Neural cell (in vitro differentiated cells): ENCODE measurements around the gene SMAD4. TPM values are rescaled to one million over a fixed set of nuclear protein-coding genes. Genes with fewer than 3 reads are reported as not detected.

Source experiments
- H2AFZ ChIP-seq: fragments of 200-600, 300-800 bp; sonication (generic), shearing (Covaris generic); 2 replicates; pipeline ENCODE4 v1.6.0; 2014; ENCODE audit warnings: low read depth, mild to moderate bottlenecking, antibody characterized with exemption, low read length, moderate library complexity
- H3F3A ChIP-seq: fragments of 200-600 bp; shearing (Covaris generic); 2 replicates; pipeline ENCODE4 v1.6.1; 2016; ENCODE audit warnings: mild to moderate bottlenecking, moderate library complexity, mixed read lengths, antibody characterized with exemption, low read length; ENCODE audit not compliant: insufficient read depth, poor library complexity, severe bottlenecking
- H3K27ac ChIP-seq: fragments of 200-600, 300-800 bp; sonication (generic), shearing (Covaris generic); 2 replicates; pipeline ENCODE4 v1.5.1; 2014; ENCODE audit warnings: mild to moderate bottlenecking, low read length, moderate library complexity
- H3K27me3 ChIP-seq: fragments of 300-800, 200-600 bp; sonication (generic), shearing (Covaris generic); 2 replicates; pipeline ENCODE4 v1.6.0; 2014; ENCODE audit warnings: mild to moderate bottlenecking, low read depth, low read length, moderate library complexity; ENCODE audit not compliant: insufficient read depth
- H3K36me3 ChIP-seq: fragments of 300-800, 200-600 bp; sonication (generic), shearing (Covaris generic); 2 replicates; pipeline ENCODE4 v1.5.1; 2014; ENCODE audit warnings: mild to moderate bottlenecking, antibody characterized with exemption, low read length, moderate library complexity; ENCODE audit not compliant: insufficient read depth
- H3K4me2 ChIP-seq: fragments of 300-800, 200-600 bp; sonication (generic), shearing (Covaris generic); 2 replicates; pipeline ENCODE4 v1.6.0; 2014; ENCODE audit warnings: mild to moderate bottlenecking, low read length
- H3K4me3 ChIP-seq: fragments of 300-800, 200-600 bp; sonication (generic), shearing (Covaris generic); 2 replicates; pipeline ENCODE4 v1.5.1; 2014; ENCODE audit warnings: mild to moderate bottlenecking, low read length, moderate library complexity
- H3K79me2 ChIP-seq: fragments of 200-600 bp; shearing (Covaris generic); replicated peaks from 2 replicates; pipeline ENCODE4 v1.6.0; 2014; ENCODE audit warnings: mild to moderate bottlenecking, low read length, moderate library complexity; ENCODE audit not compliant: insufficient read depth
- H3K9ac ChIP-seq: fragments of 300-800, 200-600 bp; sonication (generic), shearing (Covaris generic); 2 replicates; pipeline ENCODE4 v1.6.1; 2016; ENCODE audit warnings: mild to moderate bottlenecking, low read length, mixed read lengths
- H3K9me2 ChIP-seq: fragments of 200-600 bp; shearing (Covaris generic); 2 replicates; pipeline ENCODE4 v1.6.1; 2016; ENCODE audit warnings: mild to moderate bottlenecking, low read length, mixed read lengths; ENCODE audit not compliant: insufficient read depth
- H3K9me3 ChIP-seq: fragments of 200-600, 300-800 bp; sonication (generic), shearing (Covaris generic); 2 replicates; pipeline ENCODE4 v1.6.1; 2016; ENCODE audit warnings: mild to moderate bottlenecking, mixed run types, low read length, moderate library complexity, mixed read lengths
- H4K20me1 ChIP-seq: fragments of 200-600 bp; shearing (Covaris generic); 2 replicates; pipeline ENCODE4 v1.6.1; 2016; ENCODE audit warnings: mild to moderate bottlenecking, mixed run types; ENCODE audit not compliant: insufficient read depth
- EP300 ChIP-seq: fragments of 450-650 bp; conservative IDR thresholded peaks from 2 replicates; pipeline ENCODE4 v1.6.1; 2014; ENCODE audit warnings: antibody characterized with exemption, mild to moderate bottlenecking, moderate library complexity; ENCODE audit not compliant: poor library complexity, severe bottlenecking
- EZH2 ChIP-seq: fragments of 200-600, 300-800 bp; shearing (Covaris generic), sonication (generic); IDR thresholded peaks from 2 replicates; pipeline ENCODE4 v1.6.1; 2014; ENCODE audit warnings: antibody characterized with exemption, low read length, borderline replicate concordance, mild to moderate bottlenecking; ENCODE audit not compliant: insufficient read depth, poor library complexity, severe bottlenecking
- MXI1 ChIP-seq: fragments of 450-650 bp; conservative IDR thresholded peaks from 2 replicates; pipeline ENCODE4 v1.6.1; 2014; ENCODE audit warnings: antibody characterized with exemption, mild to moderate bottlenecking; ENCODE audit not compliant: poor library complexity, severe bottlenecking
- POLR2AphosphoS5 ChIP-seq: IDR thresholded peaks from 2 replicates; pipeline ENCODE4 v1.6.1; 2012
- RAD21 ChIP-seq: fragments of 450-650 bp; conservative IDR thresholded peaks from 2 replicates; pipeline ENCODE4 v1.6.1; 2014; ENCODE audit warnings: antibody characterized with exemption, mild to moderate bottlenecking, moderate library complexity
- SMC3 ChIP-seq: fragments of 450-650 bp; conservative IDR thresholded peaks from 2 replicates; pipeline ENCODE4 v1.6.1; 2014; ENCODE audit warnings: antibody characterized with exemption, mild to moderate bottlenecking, moderate library complexity; ENCODE audit not compliant: poor library complexity
- TAF1 ChIP-seq: IDR thresholded peaks from 2 replicates; pipeline ENCODE4 v1.6.1; 2012; ENCODE audit warnings: low read depth
- polyA plus RNA-seq: library from polyadenylated mRNA; depleted of rRNA; stranded (reverse); fragments of >200 nt; gene quantifications from 2 replicates; pipeline ENCODE4 v1.2.3, GENCODE V29; 2014
- TF ChIP-seq, protein P1 (sequence below): fragments of 450-650 bp; IDR thresholded peaks from 2 replicates; pipeline ENCODE4 v1.5.1; 2014; ENCODE audit warnings: antibody characterized with exemption, mild to moderate bottlenecking, moderate library complexity; ENCODE audit not compliant: poor library complexity, severe bottlenecking
- TF ChIP-seq, protein P2 (sequence below): IDR thresholded peaks from 2 replicates; pipeline ENCODE4 v1.6.1; 2012; ENCODE audit warnings: borderline replicate concordance

The SMAD4 gene
- polyA plus RNA-seq, 1 donor from 2014 or later = 40.2 TPM

DNA sequence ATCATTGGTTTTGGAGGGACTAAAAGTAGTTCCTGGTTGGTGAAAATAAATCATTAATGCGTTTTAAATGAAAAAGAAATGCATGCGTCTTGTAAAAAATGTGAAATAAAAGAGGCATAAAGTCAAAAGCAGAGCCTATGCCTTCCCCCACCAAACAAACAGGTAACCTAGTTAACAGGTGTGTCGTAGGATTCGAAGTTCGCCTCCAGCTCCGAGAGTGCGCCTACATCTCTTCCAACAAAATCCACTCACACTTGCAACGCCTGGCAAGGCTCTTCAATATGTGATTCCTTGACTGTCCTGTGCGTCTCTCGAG, 677 bp upstream of the SMAD4 start:
- Histone ChIP-seq H3K27ac (peak overlapping the region; percentile 89), H3K9me3 (no peaks in the 10 kb centered on the region), H4K20me1 (peaks cover 12% of the 10 kb centered on the region), H3K9me2 (no peaks in the 10 kb centered on the region), H3K4me2 (peak overlapping the region; percentile 88), H3K4me3 (peak overlapping the region; percentile 88), H3K27me3 (no peaks in the 10 kb centered on the region), H3K79me2 (peaks cover 48% of the 10 kb centered on the region), H2AFZ (peak overlapping the region; percentile 90), H3K36me3 (peaks cover 19% of the 10 kb centered on the region), H3F3A (no peaks in the 10 kb centered on the region), H3K9ac (peak overlapping the region; percentile 86)
- no peak for TF ChIP-seq SMC3
- TF ChIP-seq, protein P1, sequence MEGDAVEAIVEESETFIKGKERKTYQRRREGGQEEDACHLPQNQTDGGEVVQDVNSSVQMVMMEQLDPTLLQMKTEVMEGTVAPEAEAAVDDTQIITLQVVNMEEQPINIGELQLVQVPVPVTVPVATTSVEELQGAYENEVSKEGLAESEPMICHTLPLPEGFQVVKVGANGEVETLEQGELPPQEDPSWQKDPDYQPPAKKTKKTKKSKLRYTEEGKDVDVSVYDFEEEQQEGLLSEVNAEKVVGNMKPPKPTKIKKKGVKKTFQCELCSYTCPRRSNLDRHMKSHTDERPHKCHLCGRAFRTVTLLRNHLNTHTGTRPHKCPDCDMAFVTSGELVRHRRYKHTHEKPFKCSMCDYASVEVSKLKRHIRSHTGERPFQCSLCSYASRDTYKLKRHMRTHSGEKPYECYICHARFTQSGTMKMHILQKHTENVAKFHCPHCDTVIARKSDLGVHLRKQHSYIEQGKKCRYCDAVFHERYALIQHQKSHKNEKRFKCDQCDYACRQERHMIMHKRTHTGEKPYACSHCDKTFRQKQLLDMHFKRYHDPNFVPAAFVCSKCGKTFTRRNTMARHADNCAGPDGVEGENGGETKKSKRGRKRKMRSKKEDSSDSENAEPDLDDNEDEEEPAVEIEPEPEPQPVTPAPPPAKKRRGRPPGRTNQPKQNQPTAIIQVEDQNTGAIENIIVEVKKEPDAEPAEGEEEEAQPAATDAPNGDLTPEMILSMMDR = no peak
- no peak for TF ChIP-seq TAF1
- TF ChIP-seq MXI1 = no peak
- TF ChIP-seq, protein P2, sequence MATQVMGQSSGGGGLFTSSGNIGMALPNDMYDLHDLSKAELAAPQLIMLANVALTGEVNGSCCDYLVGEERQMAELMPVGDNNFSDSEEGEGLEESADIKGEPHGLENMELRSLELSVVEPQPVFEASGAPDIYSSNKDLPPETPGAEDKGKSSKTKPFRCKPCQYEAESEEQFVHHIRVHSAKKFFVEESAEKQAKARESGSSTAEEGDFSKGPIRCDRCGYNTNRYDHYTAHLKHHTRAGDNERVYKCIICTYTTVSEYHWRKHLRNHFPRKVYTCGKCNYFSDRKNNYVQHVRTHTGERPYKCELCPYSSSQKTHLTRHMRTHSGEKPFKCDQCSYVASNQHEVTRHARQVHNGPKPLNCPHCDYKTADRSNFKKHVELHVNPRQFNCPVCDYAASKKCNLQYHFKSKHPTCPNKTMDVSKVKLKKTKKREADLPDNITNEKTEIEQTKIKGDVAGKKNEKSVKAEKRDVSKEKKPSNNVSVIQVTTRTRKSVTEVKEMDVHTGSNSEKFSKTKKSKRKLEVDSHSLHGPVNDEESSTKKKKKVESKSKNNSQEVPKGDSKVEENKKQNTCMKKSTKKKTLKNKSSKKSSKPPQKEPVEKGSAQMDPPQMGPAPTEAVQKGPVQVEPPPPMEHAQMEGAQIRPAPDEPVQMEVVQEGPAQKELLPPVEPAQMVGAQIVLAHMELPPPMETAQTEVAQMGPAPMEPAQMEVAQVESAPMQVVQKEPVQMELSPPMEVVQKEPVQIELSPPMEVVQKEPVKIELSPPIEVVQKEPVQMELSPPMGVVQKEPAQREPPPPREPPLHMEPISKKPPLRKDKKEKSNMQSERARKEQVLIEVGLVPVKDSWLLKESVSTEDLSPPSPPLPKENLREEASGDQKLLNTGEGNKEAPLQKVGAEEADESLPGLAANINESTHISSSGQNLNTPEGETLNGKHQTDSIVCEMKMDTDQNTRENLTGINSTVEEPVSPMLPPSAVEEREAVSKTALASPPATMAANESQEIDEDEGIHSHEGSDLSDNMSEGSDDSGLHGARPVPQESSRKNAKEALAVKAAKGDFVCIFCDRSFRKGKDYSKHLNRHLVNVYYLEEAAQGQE = no peak
- no peak for TF ChIP-seq EP300
- no peak for TF ChIP-seq EZH2
- no peak for TF ChIP-seq RAD21
- no peak for TF ChIP-seq POLR2AphosphoS5

DNA sequence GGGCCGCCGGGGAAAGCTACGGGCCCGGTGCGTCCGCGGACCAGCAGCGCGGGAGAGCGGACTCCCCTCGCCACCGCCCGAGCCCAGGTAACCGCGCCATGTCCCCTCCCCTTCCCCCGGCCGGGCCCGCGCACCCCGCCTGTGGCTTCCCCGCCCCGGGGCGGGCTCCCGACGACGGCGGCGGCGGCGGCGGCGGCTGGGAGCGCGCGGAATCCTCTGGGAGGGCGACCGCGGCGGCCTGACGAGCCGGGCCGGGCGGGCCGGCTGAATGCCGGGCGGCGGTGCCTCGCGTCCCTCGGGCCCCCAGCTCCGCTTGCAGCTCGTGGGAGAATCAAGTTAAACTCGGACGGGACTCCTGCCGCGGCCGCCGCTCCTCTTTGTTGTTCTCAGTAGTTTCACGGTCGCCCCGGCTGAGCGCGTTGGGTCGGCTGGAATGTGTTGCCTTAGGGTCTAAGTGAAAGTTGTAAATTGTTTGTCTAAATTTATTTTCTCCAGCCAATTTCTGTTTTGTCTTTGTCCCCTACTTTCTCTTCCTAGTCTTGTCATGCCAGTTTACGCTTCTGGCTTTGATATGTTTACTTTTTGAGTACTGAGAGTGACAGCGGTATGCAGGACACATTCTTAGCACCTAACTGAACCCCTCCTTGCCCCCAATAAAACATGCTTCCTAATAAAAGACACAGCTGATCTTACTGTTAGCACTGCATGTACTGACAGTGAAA, 685 bp downstream of the SMAD4 start:
- Histone ChIP-seq H3K27me3 (no peaks in the 10 kb centered on the region), H3K79me2 (peaks cover 61% of the 10 kb centered on the region), H3K4me2 (peak overlapping the region; percentile 90), H3K9me3 (no peaks in the 10 kb centered on the region), H3K27ac (peak overlapping the region; percentile 89), H3F3A (no peaks in the 10 kb centered on the region), H3K4me3 (peak overlapping the region; percentile 88), H4K20me1 (peaks cover 12% of the 10 kb centered on the region), H3K9ac (peak overlapping the region; percentile 86), H3K36me3 (peaks cover 14% of the 10 kb centered on the region), H2AFZ (no peak overlapping the region), H3K9me2 (no peaks in the 10 kb centered on the region)
- TF ChIP-seq, protein P2 = no peak
- TF ChIP-seq MXI1 (peak; percentile 58), TAF1 (no peak), SMC3 (no peak), POLR2AphosphoS5 (no peak), RAD21 (no peak), EP300 (no peak)
- TF ChIP-seq, protein P1 = no peak
